ENCODE measurements around the gene RNASE3. TPM values are rescaled to one million over a fixed set of nuclear protein-coding genes. Genes with fewer than 3 reads are reported as not detected.
"Not testable (repeated sequence)": the region's sequence is repeated elsewhere in the genome, so short reads cannot be mapped to it uniquely, and the experiment has no call there.

Gene RNASE3
- total RNA-seq, 3 donors from 2014 or later (not counting 1 experiment from before 2014, with no cell fraction given): 0.72 TPM; not detected in 2

- not testable (repeated sequence) for ATAC-seq, H3K27ac Mint-ChIP-seq
- WGBS (ENCODE audit: insufficient coverage): no CpG with 5 or more reads among the region's 2 CpGs
Measured at GRCh38 chr14:20923766-20924297, 32.6 kb downstream of the RNASE3 start.

GRCh38 chr14:20934148-20934762 lies 43.1 kb downstream of the RNASE3 start:
- H3K4me1 ChIP-seq (ENCODE audit: control insufficient read depth, insufficient read depth, low read length): no peaks in the 10 kb centered on the region
- peak; percentile 19 for DNase-seq
- H3K27me3 ChIP-seq (ENCODE audit: control insufficient read depth, insufficient read depth, low read length): no peaks in the 10 kb centered on the region
- TF ChIP-seq CTCF (IDR thresholded peaks at IDR 0.05): no peak
- no peak overlapping the region for H3K4me3 ChIP-seq (ENCODE audit: low read length)
- Mint-ChIP-seq H3K36me3 (no peaks in the 10 kb centered on the region), H3K27ac (no peak overlapping the region), H3K27me3 (ENCODE audit: low read depth in 2 of 2) (peaks cover 2 to 18% of the 10 kb centered on the region in 2 donors), H3K4me1 (no peaks in the 10 kb centered on the region), H3K9me3 (no peaks in the 10 kb centered on the region), H3K4me3 (no peak overlapping the region)
- WGBS (ENCODE audit: insufficient coverage): 69% methylated on average over 17 of the region's 18 CpGs
- intact Hi-C loops (cut with micrococcal nuclease): no loop called here
- no peak overlapping the region for H3K27ac ChIP-seq (ENCODE audit: low read length)
- H3K9me3 ChIP-seq (ENCODE audit: control insufficient read depth, insufficient read depth, low read length): no peaks in the 10 kb centered on the region
- no peaks in the 10 kb centered on the region for H3K36me3 ChIP-seq (ENCODE audit: control insufficient read depth, insufficient read depth, low read length)
- ATAC-seq: no peak

More at GRCh38 chr14:20923766-20924297, 32.6 kb downstream of the RNASE3 start:
- H3K36me3 ChIP-seq (ENCODE audit: control insufficient read depth, insufficient read depth, low read length); H3K4me3 ChIP-seq (ENCODE audit: low read length); DNase-seq; H3K4me1 ChIP-seq (ENCODE audit: control insufficient read depth, insufficient read depth, low read length); intact Hi-C loops (cut with micrococcal nuclease); H3K4me1 Mint-ChIP-seq; H3K27me3 ChIP-seq (ENCODE audit: control insufficient read depth, insufficient read depth, low read length); H3K9me3 Mint-ChIP-seq; H3K4me3 Mint-ChIP-seq; H3K9me3 ChIP-seq (ENCODE audit: control insufficient read depth, insufficient read depth, low read length); H3K27ac ChIP-seq (ENCODE audit: low read length); H3K36me3 Mint-ChIP-seq: not testable (repeated sequence)
- H3K27me3 Mint-ChIP-seq (ENCODE audit: low read depth in 2 of 2): peaks cover 26 to 32% of the 10 kb centered on the region in 2 donors

- DNase-seq: no peak
- ATAC-seq: no peak
- no peak overlapping the region for H3K4me3 Mint-ChIP-seq
- no peaks in the 10 kb centered on the region for H3K9me3 ChIP-seq (ENCODE audit: control insufficient read depth, insufficient read depth, low read length)
- H3K9me3 Mint-ChIP-seq: no peaks in the 10 kb centered on the region
- no peaks in the 10 kb centered on the region for H3K36me3 ChIP-seq (ENCODE audit: control insufficient read depth, insufficient read depth, low read length)
- 78% methylated on average over 4 of the region's 5 CpGs for WGBS (ENCODE audit: insufficient coverage)
- H3K27me3 ChIP-seq (ENCODE audit: control insufficient read depth, insufficient read depth, low read length): no peaks in the 10 kb centered on the region
- H3K4me1 ChIP-seq (ENCODE audit: control insufficient read depth, insufficient read depth, low read length): no peaks in the 10 kb centered on the region
- H3K36me3 Mint-ChIP-seq: no peaks in the 10 kb centered on the region
- H3K27ac ChIP-seq (ENCODE audit: low read length): no peak overlapping the region
- no peaks in the 10 kb centered on the region for H3K4me1 Mint-ChIP-seq
- TF ChIP-seq CTCF (IDR thresholded peaks at IDR 0.05): no peak
- no peak overlapping the region for H3K4me3 ChIP-seq (ENCODE audit: low read length)
- H3K27me3 Mint-ChIP-seq (ENCODE audit: low read depth in 2 of 2): peaks cover 0 to 9% of the 10 kb centered on the region in 2 donors
- no peak overlapping the region for H3K27ac Mint-ChIP-seq
- intact Hi-C loops (cut with micrococcal nuclease): no loop called here
Measured at GRCh38 chr14:20935303-20935984, 44.3 kb downstream of the RNASE3 start.

Other genes with a start within 250 kb of the RNASE3 start
- not detected for gene OR6S1, start 249.7 kb upstream of the RNASE3 start, total RNA-seq
- under 1 TPM in 2 of 3 donors, not detected in 1; 0.60 to 0.68 TPM for gene RNASE4, start 206.8 kb upstream of the RNASE3 start, total RNA-seq
- gene ANG, start 202.6 kb upstream of the RNASE3 start, total RNA-seq: under 1 TPM in 1 of 3 donors, not detected in 2; 0.35 TPM
- gene EDDM3A, start 145.5 kb upstream of the RNASE3 start, total RNA-seq: not detected
- not detected for gene EDDM3B, start 123.0 kb upstream of the RNASE3 start, total RNA-seq
- 1 to 10 TPM; 1.9 to 5.1 (median 4.9) TPM for gene RNASE6, start 110.1 kb upstream of the RNASE3 start, total RNA-seq
- not detected for gene RNASE1, start 88.5 kb upstream of the RNASE3 start, total RNA-seq
- gene RNASE2, start 64.1 kb downstream of the RNASE3 start, total RNA-seq: 10 to 100 TPM in 1 of 3 donors, 1 to 10 TPM in 1, not detected in 1; 2.2 to 53.6 TPM
- gene METTL17, start 98.6 kb downstream of the RNASE3 start, total RNA-seq: 10 to 100 TPM; 62.8 to 79.2 (median 74.1) TPM
- not detected for gene SLC39A2, start 107.9 kb downstream of the RNASE3 start, total RNA-seq
- gene NDRG2, start 133.7 kb downstream of the RNASE3 start, total RNA-seq: 10 to 100 TPM; 11.2 to 14.6 (median 13.6) TPM
- gene TPPP2, start 138.8 kb downstream of the RNASE3 start, total RNA-seq: not detected
- gene RNASE13, start 143.4 kb downstream of the RNASE3 start, total RNA-seq: not detected
- gene RNASE7, start 151.0 kb downstream of the RNASE3 start, total RNA-seq: not detected
- gene RNASE8, start 166.4 kb downstream of the RNASE3 start, total RNA-seq: not detected
- 1 to 10 TPM; 4.4 to 6.9 (median 6.0) TPM for gene ARHGEF40, start 178.9 kb downstream of the RNASE3 start, total RNA-seq
- 1 to 10 TPM; 5.6 to 8.4 (median 7.7) TPM for gene ZNF219, start 207.3 kb downstream of the RNASE3 start, total RNA-seq
- gene TMEM253, start 209.7 kb downstream of the RNASE3 start, total RNA-seq: under 1 TPM in 1 of 3 donors, not detected in 2; 0.40 TPM